SK-N-MC (cell line): ENCODE data around the gene KCNQ1.

ENCODE experiments used
- EZH2 ChIP-seq: fragments of 200-600 bp; sonication (generic); IDR thresholded peaks from one replicate; pipeline ENCODE4 v1.6.1; 2017; ENCODE audit warnings: antibody characterized with exemption
- FOXP2 ChIP-seq: optimal IDR thresholded peaks from 2 replicates; pipeline ENCODE3; 2011; ENCODE audit warnings: mild to moderate bottlenecking, moderate library complexity; ENCODE audit not compliant: insufficient read depth; ENCODE audit errors: extremely low read length, control extremely low read depth
- POLR2AphosphoS5 ChIP-seq: IDR thresholded peaks from 2 replicates; pipeline ENCODE4 v1.6.1; 2012; ENCODE audit warnings: mild to moderate bottlenecking, low read depth, low read length, borderline replicate concordance

- TF ChIP-seq EZH2 (no peak), POLR2AphosphoS5 (no peak), FOXP2 (no peak)
Observed at GRCh38 chr11:2825261-2825888, 380.6 kb downstream of the KCNQ1 start.
